Measurements from ENCODE around the gene BTN2A1. TPM values are rescaled to one million over a fixed set of nuclear protein-coding genes. Genes with fewer than 3 reads are reported as not detected.

The BTN2A1 gene
- total and polyA plus RNA-seq, 2 of the 13 experiments (the other 11 are each of a cell fraction or from before 2014, with no cell fraction given): 16.4 to 30.4 TPM

- TF ChIP-seq, protein P1, sequence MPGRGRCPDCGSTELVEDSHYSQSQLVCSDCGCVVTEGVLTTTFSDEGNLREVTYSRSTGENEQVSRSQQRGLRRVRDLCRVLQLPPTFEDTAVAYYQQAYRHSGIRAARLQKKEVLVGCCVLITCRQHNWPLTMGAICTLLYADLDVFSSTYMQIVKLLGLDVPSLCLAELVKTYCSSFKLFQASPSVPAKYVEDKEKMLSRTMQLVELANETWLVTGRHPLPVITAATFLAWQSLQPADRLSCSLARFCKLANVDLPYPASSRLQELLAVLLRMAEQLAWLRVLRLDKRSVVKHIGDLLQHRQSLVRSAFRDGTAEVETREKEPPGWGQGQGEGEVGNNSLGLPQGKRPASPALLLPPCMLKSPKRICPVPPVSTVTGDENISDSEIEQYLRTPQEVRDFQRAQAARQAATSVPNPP (CRISPR knock-in tag; IDR thresholded peaks at IDR 0.05): no peak
- TF ChIP-seq HMG20A (CRISPR knock-in tag; IDR thresholded peaks at IDR 0.05; ENCODE audit: borderline replicate concordance) (peak; percentile 89), SALL1 (CRISPR knock-in tag; IDR thresholded peaks at IDR 0.05) (peak; percentile 47; the same call in 1 of the 2 replicates), BRCA1 (CRISPR knock-in tag; IDR thresholded peaks at IDR 0.05) (no peak), MIXL1 (CRISPR knock-in tag; IDR thresholded peaks at IDR 0.05) (peak; percentile 53; the same call in 1 of the 2 replicates), ZFP91 (CRISPR knock-in tag; IDR thresholded peaks at IDR 0.05; ENCODE audit: borderline replicate concordance) (0 out of 2 replicates have a peak, but pooled peaks have one; percentile 27), ZNF143 (CRISPR knock-in tag; IDR thresholded peaks at IDR 0.05) (no peak), HNF4A (CRISPR knock-in tag; IDR thresholded peaks at IDR 0.05) (peak; percentile 95), ZNF331 (CRISPR knock-in tag; IDR thresholded peaks at IDR 0.05) (peak; percentile 65; the same call in 1 of the 2 replicates), FOXO1 (CRISPR knock-in tag; IDR thresholded peaks at IDR 0.05) (peak; percentile 32; the same call in 1 of the 2 replicates), DMAP1 (CRISPR knock-in tag; IDR thresholded peaks at IDR 0.05) (peak; percentile 69; the same call in 1 of the 2 replicates), ZNF878 (CRISPR knock-in tag; IDR thresholded peaks at IDR 0.05) (no peak), POGZ (CRISPR knock-in tag; IDR thresholded peaks at IDR 0.05) (peak; percentile 89), GATA4 (IDR thresholded peaks at IDR 0.05; ENCODE audit: borderline replicate concordance, low read depth) (0 out of 2 replicates have a peak, but pooled peaks have one; percentile 45), HOMEZ (CRISPR knock-in tag; IDR thresholded peaks at IDR 0.05; ENCODE audit: low read depth) (peak; percentile 99), PRDM15 (CRISPR knock-in tag; IDR thresholded peaks at IDR 0.05) (peak; percentile 82; the same call in 1 of the 2 replicates)
- TF ChIP-seq, protein P2, sequence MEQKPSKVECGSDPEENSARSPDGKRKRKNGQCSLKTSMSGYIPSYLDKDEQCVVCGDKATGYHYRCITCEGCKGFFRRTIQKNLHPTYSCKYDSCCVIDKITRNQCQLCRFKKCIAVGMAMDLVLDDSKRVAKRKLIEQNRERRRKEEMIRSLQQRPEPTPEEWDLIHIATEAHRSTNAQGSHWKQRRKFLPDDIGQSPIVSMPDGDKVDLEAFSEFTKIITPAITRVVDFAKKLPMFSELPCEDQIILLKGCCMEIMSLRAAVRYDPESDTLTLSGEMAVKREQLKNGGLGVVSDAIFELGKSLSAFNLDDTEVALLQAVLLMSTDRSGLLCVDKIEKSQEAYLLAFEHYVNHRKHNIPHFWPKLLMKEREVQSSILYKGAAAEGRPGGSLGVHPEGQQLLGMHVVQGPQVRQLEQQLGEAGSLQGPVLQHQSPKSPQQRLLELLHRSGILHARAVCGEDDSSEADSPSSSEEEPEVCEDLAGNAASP (CRISPR knock-in tag; IDR thresholded peaks at IDR 0.05; ENCODE audit: borderline replicate concordance): peak; percentile 25; the same call in 1 of the 2 replicates
- TF ChIP-seq, protein P3, sequence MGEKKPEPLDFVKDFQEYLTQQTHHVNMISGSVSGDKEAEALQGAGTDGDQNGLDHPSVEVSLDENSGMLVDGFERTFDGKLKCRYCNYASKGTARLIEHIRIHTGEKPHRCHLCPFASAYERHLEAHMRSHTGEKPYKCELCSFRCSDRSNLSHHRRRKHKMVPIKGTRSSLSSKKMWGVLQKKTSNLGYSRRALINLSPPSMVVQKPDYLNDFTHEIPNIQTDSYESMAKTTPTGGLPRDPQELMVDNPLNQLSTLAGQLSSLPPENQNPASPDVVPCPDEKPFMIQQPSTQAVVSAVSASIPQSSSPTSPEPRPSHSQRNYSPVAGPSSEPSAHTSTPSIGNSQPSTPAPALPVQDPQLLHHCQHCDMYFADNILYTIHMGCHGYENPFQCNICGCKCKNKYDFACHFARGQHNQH (CRISPR knock-in tag; IDR thresholded peaks at IDR 0.05): peak; percentile 83
These were observed 57.2 kb downstream of the BTN2A1 start (continued) for GRCh38 chr6:26514984-26515383.
